SU-DHL-6 (cell line): ENCODE data around the gene ATAD1.

Experiments used
- CTCF ChIP-seq: fragments of 200-600 bp; sonication (generic); IDR thresholded peaks from one replicate; pipeline ENCODE4 v1.5.1; 2017; ENCODE audit warnings: antibody characterized with exemption, mild to moderate bottlenecking, low read length, moderate library complexity; ENCODE audit not compliant: insufficient read depth, poor library complexity, severe bottlenecking
- EZH2phosphoT487 ChIP-seq: fragments of 200-600 bp; sonication (generic), shearing (Covaris generic); conservative IDR thresholded peaks from 2 replicates; pipeline ENCODE4 v1.6.1; 2018; ENCODE audit warnings: mild to moderate bottlenecking, antibody characterized with exemption, low read length, moderate library complexity, mixed read lengths

GRCh38 chr10:87707254-87707653 is 110.8 kb downstream of the ATAD1 start:
- no peak for TF ChIP-seq CTCF
- TF ChIP-seq EZH2phosphoT487: no peak
